ENCODE results near the gene SH3BP4. TPM values are rescaled to one million over a fixed set of nuclear protein-coding genes. Genes with fewer than 3 reads are reported as not detected.

SH3BP4 gene
- total and polyA plus RNA-seq, 2 donors (not counting 1 experiment from before 2014, with no cell fraction given) = 1.00 to 1.3 TPM

DNA sequence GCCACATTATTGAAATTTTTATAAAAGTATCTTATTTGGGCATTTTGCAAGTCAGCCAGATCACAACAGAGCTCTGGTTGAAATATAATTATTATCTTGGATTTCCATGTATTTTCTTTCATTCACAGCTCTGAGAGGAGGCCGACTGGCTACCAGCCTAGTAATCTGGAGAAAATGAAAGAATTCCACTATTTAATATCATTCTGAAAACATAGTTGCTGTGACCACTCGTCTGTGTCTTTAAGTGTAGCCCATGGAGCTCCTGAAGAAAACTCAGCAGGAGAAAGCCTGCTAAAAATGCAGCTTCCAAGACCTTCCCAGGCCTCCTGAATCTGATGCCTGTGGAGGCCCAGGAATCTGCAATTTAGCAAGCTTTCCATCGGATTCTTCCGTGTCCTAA, 114.7 kb downstream of the SH3BP4 start:
- H3K27me3 Mint-ChIP-seq = peaks cover 37% of the 10 kb centered on the region
- H3K9ac ChIP-seq (ENCODE audit: low read length) = no peak overlapping the region
- H3K27me3 ChIP-seq (replicated peaks in 1 of 4; ENCODE audit: control extremely low read depth in 1 of 4, control insufficient read depth in 3 of 4, insufficient read depth in 4 of 4, low read length in 3 of 4) = peaks cover 0 to 6% (median 0%) of the 10 kb centered on the region in 4 experiments
- H3K27ac Mint-ChIP-seq = no peak overlapping the region
- 88% methylated on average over 3 of the region's 4 CpGs for WGBS (ENCODE audit: insufficient coverage)
- H3K4me2 ChIP-seq (replicated peaks; ENCODE audit: low read depth, low read length, poor library complexity, severe bottlenecking) = no peak overlapping the region
- intact Hi-C loops (cut with micrococcal nuclease) = no loop called here
- ATAC-seq (ENCODE audit: low read depth) (no peak), DNase-seq (no peak)
- H3K4me1 Mint-ChIP-seq = no peaks in the 10 kb centered on the region
- ChIA-PET POLR2A (no interaction called here), CTCF (no interaction called here)
- H3K4me3 Mint-ChIP-seq = no peak overlapping the region
- no peak overlapping the region for H3K27ac ChIP-seq (ENCODE audit: low read length in 2 of 2)
- H2AFZ ChIP-seq (ENCODE audit: insufficient read depth, low read depth, low read length, poor library complexity, severe bottlenecking) = no peak overlapping the region
- no peaks in the 10 kb centered on the region for H4K20me1 ChIP-seq (ENCODE audit: control insufficient read depth, insufficient read depth, low read length, poor library complexity, severe bottlenecking)
- no peaks in the 10 kb centered on the region for H3K79me2 ChIP-seq (ENCODE audit: control insufficient read depth, insufficient read depth, low read length)
- no peak overlapping the region for H3K4me3 ChIP-seq (ENCODE audit: control extremely low read depth in 1 of 5, extremely low read depth in 1 of 5, insufficient read depth in 1 of 5, low read depth in 2 of 5, low read length in 4 of 5)
- peaks cover 1 to 7% (median 5%) of the 10 kb centered on the region in 3 donors for H3K9me3 ChIP-seq (ENCODE audit: control extremely low read depth in 1 of 3, control insufficient read depth in 2 of 3, insufficient read depth in 1 of 3, low read length in 2 of 3)
- H3K9me3 Mint-ChIP-seq (ENCODE audit: insufficient read depth) = no peaks in the 10 kb centered on the region
- H3K36me3 ChIP-seq (replicated peaks in 1 of 2; ENCODE audit: control extremely low read depth in 1 of 2, control insufficient read depth in 1 of 2, extremely low read depth in 1 of 2, insufficient read depth in 2 of 2, low read length in 1 of 2) = no peaks in the 10 kb centered on the region
- no peak for TF ChIP-seq EZH2 (IDR thresholded peaks at IDR 0.05; ENCODE audit: borderline replicate concordance, insufficient read depth, low read depth, low read length, poor library complexity, severe bottlenecking)
- TF ChIP-seq, protein P1, sequence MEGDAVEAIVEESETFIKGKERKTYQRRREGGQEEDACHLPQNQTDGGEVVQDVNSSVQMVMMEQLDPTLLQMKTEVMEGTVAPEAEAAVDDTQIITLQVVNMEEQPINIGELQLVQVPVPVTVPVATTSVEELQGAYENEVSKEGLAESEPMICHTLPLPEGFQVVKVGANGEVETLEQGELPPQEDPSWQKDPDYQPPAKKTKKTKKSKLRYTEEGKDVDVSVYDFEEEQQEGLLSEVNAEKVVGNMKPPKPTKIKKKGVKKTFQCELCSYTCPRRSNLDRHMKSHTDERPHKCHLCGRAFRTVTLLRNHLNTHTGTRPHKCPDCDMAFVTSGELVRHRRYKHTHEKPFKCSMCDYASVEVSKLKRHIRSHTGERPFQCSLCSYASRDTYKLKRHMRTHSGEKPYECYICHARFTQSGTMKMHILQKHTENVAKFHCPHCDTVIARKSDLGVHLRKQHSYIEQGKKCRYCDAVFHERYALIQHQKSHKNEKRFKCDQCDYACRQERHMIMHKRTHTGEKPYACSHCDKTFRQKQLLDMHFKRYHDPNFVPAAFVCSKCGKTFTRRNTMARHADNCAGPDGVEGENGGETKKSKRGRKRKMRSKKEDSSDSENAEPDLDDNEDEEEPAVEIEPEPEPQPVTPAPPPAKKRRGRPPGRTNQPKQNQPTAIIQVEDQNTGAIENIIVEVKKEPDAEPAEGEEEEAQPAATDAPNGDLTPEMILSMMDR (IDR thresholded peaks at IDR 0.05) = no peak
- H3K4me1 ChIP-seq (ENCODE audit: control insufficient read depth in 2 of 2, insufficient read depth in 2 of 2, low read length in 2 of 2) = no peaks in the 10 kb centered on the region

DNA sequence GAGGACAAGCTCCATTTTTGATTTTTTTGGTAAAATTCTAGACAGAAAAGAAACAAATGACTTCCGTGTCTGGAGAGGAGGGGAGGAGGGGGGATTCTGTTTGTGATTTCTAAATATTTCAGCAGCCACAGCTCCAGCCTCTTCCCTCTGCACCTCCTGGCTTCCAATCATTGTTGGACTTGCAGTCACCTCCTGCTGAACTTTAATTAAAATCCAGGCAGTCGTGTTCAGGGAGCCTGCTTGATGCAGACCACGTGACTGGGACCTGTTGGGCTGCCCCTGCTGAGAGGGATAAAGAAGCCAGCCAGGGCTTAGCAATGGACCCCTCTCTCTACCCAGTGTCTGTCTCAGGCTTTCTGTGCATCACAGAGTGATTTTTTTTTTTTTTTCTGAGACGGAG, 115.1 kb downstream of the SH3BP4 start:
- DNase-seq = no peak
- peaks cover 0 to 3% (median 0%) of the 10 kb centered on the region in 4 experiments for H3K27me3 ChIP-seq (replicated peaks in 1 of 4; ENCODE audit: control extremely low read depth in 1 of 4, control insufficient read depth in 3 of 4, insufficient read depth in 4 of 4, low read length in 3 of 4)
- no peak overlapping the region for H3K27ac Mint-ChIP-seq
- 73% methylated on average over 2 of the region's 4 CpGs for WGBS (ENCODE audit: insufficient coverage)
- ChIA-PET CTCF (no interaction called here), POLR2A (no interaction called here)
- H3K4me3 Mint-ChIP-seq = no peak overlapping the region
- H3K36me3 ChIP-seq (replicated peaks in 1 of 2; ENCODE audit: control extremely low read depth in 1 of 2, control insufficient read depth in 1 of 2, extremely low read depth in 1 of 2, insufficient read depth in 2 of 2, low read length in 1 of 2) = no peaks in the 10 kb centered on the region
- H3K9me3 Mint-ChIP-seq (ENCODE audit: insufficient read depth) = no peaks in the 10 kb centered on the region
- H4K20me1 ChIP-seq (ENCODE audit: control insufficient read depth, insufficient read depth, low read length, poor library complexity, severe bottlenecking) = no peaks in the 10 kb centered on the region
- ATAC-seq (ENCODE audit: low read depth) = no peak
- no peak overlapping the region for H3K4me3 ChIP-seq (ENCODE audit: control extremely low read depth in 1 of 5, extremely low read depth in 1 of 5, insufficient read depth in 1 of 5, low read depth in 2 of 5, low read length in 4 of 5)
- intact Hi-C loops (cut with micrococcal nuclease) = no loop called here
- no peak overlapping the region for H3K27ac ChIP-seq (ENCODE audit: low read length in 2 of 2)
- no peak overlapping the region for H3K4me2 ChIP-seq (replicated peaks; ENCODE audit: low read depth, low read length, poor library complexity, severe bottlenecking)
- H3K4me1 ChIP-seq (ENCODE audit: control insufficient read depth in 2 of 2, insufficient read depth in 2 of 2, low read length in 2 of 2) = no peaks in the 10 kb centered on the region
- no peak overlapping the region for H3K9ac ChIP-seq (ENCODE audit: low read length)
- H3K79me2 ChIP-seq (ENCODE audit: control insufficient read depth, insufficient read depth, low read length) = no peaks in the 10 kb centered on the region
- peaks cover 36% of the 10 kb centered on the region for H3K27me3 Mint-ChIP-seq
- H3K4me1 Mint-ChIP-seq = no peaks in the 10 kb centered on the region
- H3K9me3 ChIP-seq (ENCODE audit: control extremely low read depth in 1 of 3, control insufficient read depth in 2 of 3, insufficient read depth in 1 of 3, low read length in 2 of 3) = peaks cover 1 to 7% (median 5%) of the 10 kb centered on the region in 3 donors
- no peak overlapping the region for H2AFZ ChIP-seq (ENCODE audit: insufficient read depth, low read depth, low read length, poor library complexity, severe bottlenecking)
- TF ChIP-seq, protein P1 (IDR thresholded peaks at IDR 0.05) = no peak
- no peak for TF ChIP-seq EZH2 (IDR thresholded peaks at IDR 0.05; ENCODE audit: borderline replicate concordance, insufficient read depth, low read depth, low read length, poor library complexity, severe bottlenecking)
